ENCODE results near the gene KCNIP3. TPM values are rescaled to one million over a fixed set of nuclear protein-coding genes. Genes with fewer than 3 reads are reported as not detected.

The KCNIP3 gene
- total and polyA plus RNA-seq, 2 donors (not counting 1 experiment from before 2014, with no cell fraction given), result not detected

GRCh38 chr2:95390272-95390880 is 93.2 kb downstream of the KCNIP3 start:
- no peaks in the 10 kb centered on the region for H3K27me3 Mint-ChIP-seq
- intact Hi-C loops (cut with micrococcal nuclease), result no loop called here
- Histone ChIP-seq H3K27me3 (replicated peaks in 1 of 4; ENCODE audit: control extremely low read depth in 1 of 4, control insufficient read depth in 3 of 4, insufficient read depth in 4 of 4, low read length in 3 of 4) (peaks cover 0 to 3% (median 0%) of the 10 kb centered on the region in 4 experiments), H3K4me2 (replicated peaks; ENCODE audit: low read depth, low read length, poor library complexity, severe bottlenecking) (no peak overlapping the region), H3K27ac (ENCODE audit: low read length in 2 of 2) (no peak overlapping the region), H3K36me3 (replicated peaks in 1 of 2; ENCODE audit: control extremely low read depth in 1 of 2, control insufficient read depth in 1 of 2, extremely low read depth in 1 of 2, insufficient read depth in 2 of 2, low read length in 1 of 2) (no peaks in the 10 kb centered on the region), H4K20me1 (ENCODE audit: control insufficient read depth, insufficient read depth, low read length, poor library complexity, severe bottlenecking) (no peaks in the 10 kb centered on the region), H3K79me2 (ENCODE audit: control insufficient read depth, insufficient read depth, low read length) (no peaks in the 10 kb centered on the region), H3K9me3 (ENCODE audit: control extremely low read depth in 1 of 3, control insufficient read depth in 2 of 3, insufficient read depth in 1 of 3, low read length in 2 of 3) (no peaks in the 10 kb centered on the region), H2AFZ (ENCODE audit: insufficient read depth, low read depth, low read length, poor library complexity, severe bottlenecking) (no peak overlapping the region), H3K4me3 (ENCODE audit: control extremely low read depth in 1 of 5, extremely low read depth in 1 of 5, insufficient read depth in 1 of 5, low read depth in 2 of 5, low read length in 4 of 5) (no peak overlapping the region), H3K9ac (ENCODE audit: low read length) (no peak overlapping the region), H3K4me1 (ENCODE audit: control insufficient read depth in 2 of 2, insufficient read depth in 2 of 2, low read length in 2 of 2) (no peaks in the 10 kb centered on the region)
- ChIA-PET POLR2A (interaction anchor here (0.7 kb wide), 1 partner anchor 26 kb away, joined by 4 read pairs; no protein-coding TSS in a partner anchor), CTCF (no interaction called here)
- H3K4me1 Mint-ChIP-seq, result no peaks in the 10 kb centered on the region
- ATAC-seq (ENCODE audit: low read depth) (no peak), DNase-seq (no peak)
- no peaks in the 10 kb centered on the region for H3K9me3 Mint-ChIP-seq (ENCODE audit: insufficient read depth)
- WGBS (ENCODE audit: insufficient coverage), result 100% methylated on average over 3 of the region's 4 CpGs
- no peak overlapping the region for H3K4me3 Mint-ChIP-seq
- no peak overlapping the region for H3K27ac Mint-ChIP-seq
- no peak for TF ChIP-seq EZH2 (IDR thresholded peaks at IDR 0.05; ENCODE audit: borderline replicate concordance, insufficient read depth, low read depth, low read length, poor library complexity, severe bottlenecking)
- no peak for TF ChIP-seq CTCF (IDR thresholded peaks at IDR 0.05)

- POLR2A ChIA-PET, result interaction anchor here (0.7 kb wide), 1 partner anchor 26 kb away, joined by 4 read pairs; no protein-coding TSS in a partner anchor
- Histone ChIP-seq H3K4me3 (ENCODE audit: control extremely low read depth in 1 of 5, extremely low read depth in 1 of 5, insufficient read depth in 1 of 5, low read depth in 2 of 5, low read length in 4 of 5) (no peak overlapping the region), H3K9me3 (ENCODE audit: control extremely low read depth in 1 of 3, control insufficient read depth in 2 of 3, insufficient read depth in 1 of 3, low read length in 2 of 3) (no peaks in the 10 kb centered on the region), H3K27me3 (replicated peaks in 1 of 4; ENCODE audit: control extremely low read depth in 1 of 4, control insufficient read depth in 3 of 4, insufficient read depth in 4 of 4, low read length in 3 of 4) (peaks cover 0 to 3% (median 0%) of the 10 kb centered on the region in 4 experiments), H3K4me2 (replicated peaks; ENCODE audit: low read depth, low read length, poor library complexity, severe bottlenecking) (no peak overlapping the region), H4K20me1 (ENCODE audit: control insufficient read depth, insufficient read depth, low read length, poor library complexity, severe bottlenecking) (no peaks in the 10 kb centered on the region), H3K27ac (ENCODE audit: low read length in 2 of 2) (no peak overlapping the region), H3K36me3 (replicated peaks in 1 of 2; ENCODE audit: control extremely low read depth in 1 of 2, control insufficient read depth in 1 of 2, extremely low read depth in 1 of 2, insufficient read depth in 2 of 2, low read length in 1 of 2) (no peaks in the 10 kb centered on the region), H3K79me2 (ENCODE audit: control insufficient read depth, insufficient read depth, low read length) (no peaks in the 10 kb centered on the region), H3K9ac (ENCODE audit: low read length) (no peak overlapping the region), H3K4me1 (ENCODE audit: control insufficient read depth in 2 of 2, insufficient read depth in 2 of 2, low read length in 2 of 2) (no peaks in the 10 kb centered on the region), H2AFZ (ENCODE audit: insufficient read depth, low read depth, low read length, poor library complexity, severe bottlenecking) (no peak overlapping the region)
- WGBS (ENCODE audit: insufficient coverage), result 91% methylated on average over 11 of the region's 11 CpGs
- no peak for DNase-seq
- Mint-ChIP-seq H3K27ac (no peak overlapping the region), H3K27me3 (no peaks in the 10 kb centered on the region), H3K4me3 (no peak overlapping the region), H3K9me3 (ENCODE audit: insufficient read depth) (no peaks in the 10 kb centered on the region), H3K4me1 (no peaks in the 10 kb centered on the region)
- intact Hi-C loops (cut with micrococcal nuclease), result no loop called here
- ATAC-seq (ENCODE audit: low read depth), result no peak
- TF ChIP-seq EZH2 (IDR thresholded peaks at IDR 0.05; ENCODE audit: borderline replicate concordance, insufficient read depth, low read depth, low read length, poor library complexity, severe bottlenecking) (no peak), CTCF (IDR thresholded peaks at IDR 0.05) (no peak)
- CTCF ChIA-PET, result no interaction called here
Measured at GRCh38 chr2:95390881-95391321, 93.8 kb downstream of the KCNIP3 start.

All from B cell (primary cell).